ENCODE measurements around the gene CSNK2B.

DNA sequence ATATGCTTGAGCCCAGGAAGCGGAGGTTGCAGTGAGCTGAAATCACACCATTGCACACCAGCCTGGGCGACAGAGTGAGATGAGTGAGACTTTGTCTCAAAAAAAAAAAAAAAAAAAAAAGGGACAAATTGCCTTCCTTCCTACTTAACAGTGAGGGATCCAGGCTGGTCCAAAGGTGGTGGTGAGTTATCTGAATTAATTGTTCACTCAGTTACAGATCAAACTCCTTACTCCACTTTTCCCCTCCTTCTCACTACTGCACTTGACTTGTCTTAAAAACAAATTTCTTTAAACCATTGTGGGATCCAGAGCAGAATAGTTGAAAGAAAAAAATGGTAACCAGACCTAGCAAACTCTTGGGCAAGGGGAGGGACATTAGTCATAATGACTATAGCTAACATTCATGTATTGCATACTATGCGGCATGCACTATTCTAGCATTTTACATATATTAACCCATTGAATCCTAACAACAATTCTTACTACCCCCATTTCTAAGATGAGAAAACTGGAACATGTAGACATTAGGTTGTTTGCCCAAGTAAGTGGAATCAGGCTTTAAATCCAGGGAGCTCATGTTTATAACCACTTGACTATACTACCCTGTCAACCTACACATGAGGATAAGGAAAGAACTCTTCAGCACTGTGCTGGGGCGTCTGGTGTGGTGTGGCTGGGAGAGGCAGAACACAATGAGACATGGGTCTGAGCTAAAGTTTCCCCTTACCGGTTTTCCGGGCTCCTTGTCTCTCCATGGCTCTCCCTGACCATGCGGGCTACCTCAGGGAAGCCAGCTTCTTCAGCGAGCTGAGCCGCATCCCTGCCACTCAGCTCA is 2.5 kb upstream of the CSNK2B start:
- TF ChIP-seq, protein P1, sequence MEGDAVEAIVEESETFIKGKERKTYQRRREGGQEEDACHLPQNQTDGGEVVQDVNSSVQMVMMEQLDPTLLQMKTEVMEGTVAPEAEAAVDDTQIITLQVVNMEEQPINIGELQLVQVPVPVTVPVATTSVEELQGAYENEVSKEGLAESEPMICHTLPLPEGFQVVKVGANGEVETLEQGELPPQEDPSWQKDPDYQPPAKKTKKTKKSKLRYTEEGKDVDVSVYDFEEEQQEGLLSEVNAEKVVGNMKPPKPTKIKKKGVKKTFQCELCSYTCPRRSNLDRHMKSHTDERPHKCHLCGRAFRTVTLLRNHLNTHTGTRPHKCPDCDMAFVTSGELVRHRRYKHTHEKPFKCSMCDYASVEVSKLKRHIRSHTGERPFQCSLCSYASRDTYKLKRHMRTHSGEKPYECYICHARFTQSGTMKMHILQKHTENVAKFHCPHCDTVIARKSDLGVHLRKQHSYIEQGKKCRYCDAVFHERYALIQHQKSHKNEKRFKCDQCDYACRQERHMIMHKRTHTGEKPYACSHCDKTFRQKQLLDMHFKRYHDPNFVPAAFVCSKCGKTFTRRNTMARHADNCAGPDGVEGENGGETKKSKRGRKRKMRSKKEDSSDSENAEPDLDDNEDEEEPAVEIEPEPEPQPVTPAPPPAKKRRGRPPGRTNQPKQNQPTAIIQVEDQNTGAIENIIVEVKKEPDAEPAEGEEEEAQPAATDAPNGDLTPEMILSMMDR (optimal IDR thresholded peaks at IDR 0.05 in 1 of 3, IDR thresholded peaks at IDR 0.05 in 1 of 3, conservative IDR thresholded peaks at IDR 0.05 in 1 of 3; ENCODE audit: extremely low read depth in 1 of 3, insufficient read depth in 2 of 3, low read length in 3 of 3): no peak
- no peak for TF ChIP-seq EZH2 (IDR thresholded peaks at IDR 0.05; ENCODE audit: low read length)

All from keratinocyte (primary cell).